Measurements from ENCODE around the gene ZMYND15. TPM values are rescaled to one million over a fixed set of nuclear protein-coding genes. Genes with fewer than 3 reads are reported as not detected.
"Not testable (repeated sequence)": the region's sequence is repeated elsewhere in the genome, so short reads cannot be mapped to it uniquely, and the experiment has no call there.

Gene ZMYND15
- total RNA-seq, result 0.63 TPM

- peak; percentile 72 for DNase-seq (ENCODE audit: low spot score)
- ATAC-seq, result peak; percentile 81
Observed at GRCh38 chr17:4739122-4740024, at the start of gene ZMYND15, which contains the start of gene CXCL16. ZMYND15 (plus strand) TSS chr17:4739833; CDS start chr17:4740549, 716 bp downstream. CXCL16 (minus strand) TSS chr17:4739928; CDS start chr17:4739339, 589 bp downstream.

GRCh38 chr17:4689872-4690271 is 49.8 kb upstream of the ZMYND15 start:
- DNase-seq (ENCODE audit: low spot score); ATAC-seq: not testable (repeated sequence)

- DNase-seq (ENCODE audit: low spot score) (no peak), ATAC-seq (no peak)
Observed at GRCh38 chr17:4690745-4691144, 48.9 kb upstream of the ZMYND15 start.

GRCh38 chr17:4691686-4692085 is 47.9 kb upstream of the ZMYND15 start:
- ATAC-seq (no peak), DNase-seq (ENCODE audit: low spot score) (no peak)

GRCh38 chr17:4693416-4693815 is 46.2 kb upstream of the ZMYND15 start:
- ATAC-seq (no peak), DNase-seq (ENCODE audit: low spot score) (no peak)

GRCh38 chr17:4696437-4696805 is 43.2 kb upstream of the ZMYND15 start:
- ATAC-seq, result no peak

GRCh38 chr17:4699401-4700056 is 40.1 kb upstream of the ZMYND15 start:
- peak; percentile 61 for ATAC-seq

More at GRCh38 chr17:4696437-4696805, 43.2 kb upstream of the ZMYND15 start:
- DNase-seq (ENCODE audit: low spot score), result no peak

GRCh38 chr17:4701116-4701515 is 38.5 kb upstream of the ZMYND15 start:
- no peak for DNase-seq (ENCODE audit: low spot score)
- no peak for ATAC-seq

More at GRCh38 chr17:4699401-4700056, 40.1 kb upstream of the ZMYND15 start:
- not testable (repeated sequence) for DNase-seq (ENCODE audit: low spot score)

- no peak for DNase-seq (ENCODE audit: low spot score)
- ATAC-seq, result no peak
Observed at GRCh38 chr17:4703330-4703691, 36.3 kb upstream of the ZMYND15 start.

- not testable (repeated sequence) for DNase-seq (ENCODE audit: low spot score); ATAC-seq
Observed at GRCh38 chr17:4704574-4704907, 35.1 kb upstream of the ZMYND15 start.

- ATAC-seq, result no peak
- no peak for DNase-seq (ENCODE audit: low spot score)
Observed at GRCh38 chr17:4704991-4705390, 34.6 kb upstream of the ZMYND15 start.

- DNase-seq (ENCODE audit: low spot score), result no peak
- ATAC-seq, result no peak
Observed at GRCh38 chr17:4706121-4706520, 33.5 kb upstream of the ZMYND15 start.

GRCh38 chr17:4708436-4708835 is 31.2 kb upstream of the ZMYND15 start:
- ATAC-seq, result no peak

GRCh38 chr17:4709794-4710692 is 29.6 kb upstream of the ZMYND15 start, which contains the start of gene ARRB2:
ARRB2 (plus strand) TSS chr17:4710632; CDS start chr17:4710722, 90 bp downstream.
- ATAC-seq, result peak; percentile 81

More at GRCh38 chr17:4708436-4708835, 31.2 kb upstream of the ZMYND15 start:
- no peak for DNase-seq (ENCODE audit: low spot score)

GRCh38 chr17:4710693-4711634 is 28.7 kb upstream of the ZMYND15 start:
- DNase-seq (ENCODE audit: low spot score), result no peak
- ATAC-seq, result no peak

More at GRCh38 chr17:4709794-4710692, 29.6 kb upstream of the ZMYND15 start, which contains the start of gene ARRB2:
- DNase-seq (ENCODE audit: low spot score), result peak; percentile 98

GRCh38 chr17:4711661-4712181 is 27.9 kb upstream of the ZMYND15 start:
- DNase-seq (ENCODE audit: low spot score) (peak; percentile 93), ATAC-seq (peak; percentile 63)

- ATAC-seq (peak; percentile 35), DNase-seq (ENCODE audit: low spot score) (peak; percentile 83)
Observed at GRCh38 chr17:4712526-4712925, 27.1 kb upstream of the ZMYND15 start.

- not testable (repeated sequence) for DNase-seq (ENCODE audit: low spot score); ATAC-seq
Observed at GRCh38 chr17:4714340-4715062, 25.1 kb upstream of the ZMYND15 start.

Measured in left lobe of liver (tissue), 2 donors.